Articular chondrocyte of knee joint (primary cell): ENCODE measurements around the gene ADTRP. TPM values are rescaled to one million over a fixed set of nuclear protein-coding genes. Genes with fewer than 3 reads are reported as not detected.

Experiments
- small RNA-seq: library from RNA; depleted of rRNA; stranded (forward); fragments of <200 nt; gene quantifications from one replicate; pipeline ENCODE3, GENCODE V24; 2012
- total RNA-seq: library from RNA; depleted of rRNA; stranded (reverse); fragments of >200 nt; gene quantifications from 2 replicates; pipeline ENCODE4 v1.2.3, GENCODE V29; 2012

Gene ADTRP, protein sequence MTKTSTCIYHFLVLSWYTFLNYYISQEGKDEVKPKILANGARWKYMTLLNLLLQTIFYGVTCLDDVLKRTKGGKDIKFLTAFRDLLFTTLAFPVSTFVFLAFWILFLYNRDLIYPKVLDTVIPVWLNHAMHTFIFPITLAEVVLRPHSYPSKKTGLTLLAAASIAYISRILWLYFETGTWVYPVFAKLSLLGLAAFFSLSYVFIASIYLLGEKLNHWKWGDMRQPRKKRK
- total RNA-seq, result 1.9 and 2.5 TPM in 2 replicates

GRCh38 chr6:11778648-11779328, at the start of gene ADTRP:
Gene ADTRP, minus strand, starts transcription at chr6:11778803. Its CDS starts 44 bp downstream, at chr6:11778759.

Small RNA genes lying within 50 kb of the gene (small RNA-seq; reads per million reads assigned to genes)
- not detected for gene RF00272

Other genes starting within 250 kb of the ADTRP start
- 2.5 and 2.6 TPM in 2 replicates for gene TMEM170B, start 241.1 kb downstream of the ADTRP start, total RNA-seq
- gene HIVEP1, start 233.5 kb upstream of the ADTRP start, total RNA-seq, result 19.1 and 20.8 TPM in 2 replicates